CD4-positive, alpha-beta memory T cell (primary cell): ENCODE results near the gene MRPS34. TPM values are rescaled to one million over a fixed set of nuclear protein-coding genes. Genes with fewer than 3 reads are reported as not detected.

Experiments used
- CTCF ChIA-PET: fragments of 350-600 bp; sonication (Branson Sonifier 250); formaldehyde crosslinking; loops from one replicate; lab custom pipeline; 2021; ENCODE audit warnings: inconsistent platforms; ENCODE audit not compliant: partially characterized antibody; lab: Charles Lee
- POLR2A ChIA-PET: fragments of 350-600 bp; sonication (Branson Sonifier 250); formaldehyde crosslinking; loops from one replicate; lab custom pipeline; 2021; ENCODE audit not compliant: partially characterized antibody; lab: Charles Lee
- DNase-seq, 5 donors: peaks; one replicate each; pipeline versions ENCODE4 v3.0.0 to v3.0.0-alpha.2; 2020 to 2022; ENCODE audit warnings: mixed read lengths in 1 of 5
- H3K27ac ChIP-seq: one replicate; pipeline ENCODE4 v1.7.0; 2013; ENCODE audit warnings: low read depth, low read length
- H3K27me3 ChIP-seq: 2 replicates; pipeline ENCODE4 v1.7.0; 2013; ENCODE audit warnings: mild to moderate bottlenecking, low read length, moderate library complexity; ENCODE audit not compliant: insufficient read depth
- H3K36me3 ChIP-seq: 2 replicates; pipeline ENCODE4 v1.7.0; 2013; ENCODE audit warnings: mild to moderate bottlenecking, low read length, moderate library complexity; ENCODE audit not compliant: insufficient read depth
- H3K4me1 ChIP-seq: 2 replicates; pipeline ENCODE4 v1.7.0; 2013; ENCODE audit warnings: mild to moderate bottlenecking, low read length, moderate library complexity; ENCODE audit not compliant: insufficient read depth
- H3K4me3 ChIP-seq, 2 donors: one replicate each; pipeline ENCODE4 v1.7.0; 2013; ENCODE audit warnings: low read length in 2 of 2, mild to moderate bottlenecking in 1 of 2
- H3K9me3 ChIP-seq, 2 donors: one replicate each; pipeline ENCODE4 v1.7.0; 2013; ENCODE audit warnings: low read length in 2 of 2, control low read depth in 1 of 2; ENCODE audit not compliant: control insufficient read depth in 1 of 2
- H3K27ac Mint-ChIP-seq, 7 donors: one replicate each; pipeline ENCODE4 v1.8.0; 2020 to 2021; ENCODE audit warnings: mixed read lengths in 7 of 7, mild to moderate bottlenecking in 6 of 7, inconsistent platforms in 3 of 7, moderate library complexity in 3 of 7
- H3K27me3 Mint-ChIP-seq, 2 donors: one replicate each; pipeline ENCODE4 v1.8.0; 2020 to 2021; ENCODE audit warnings: mixed read lengths in 2 of 2
- H3K36me3 Mint-ChIP-seq, 2 donors: one replicate each; pipeline ENCODE4 v1.8.0; 2020 to 2021; ENCODE audit warnings: mixed read lengths in 2 of 2, inconsistent platforms in 1 of 2, mild to moderate bottlenecking in 1 of 2
- H3K4me1 Mint-ChIP-seq, 4 donors: one replicate each; pipeline ENCODE4 v1.8.0; 2020 to 2021; ENCODE audit warnings: mixed read lengths in 4 of 4, mild to moderate bottlenecking in 1 of 4
- H3K4me3 Mint-ChIP-seq, 8 donors: one replicate each; pipeline ENCODE4 v1.8.0; 2020 to 2021; ENCODE audit warnings: mixed read lengths in 8 of 8, mild to moderate bottlenecking in 7 of 8, moderate library complexity in 6 of 8, inconsistent platforms in 3 of 8
- H3K9me3 Mint-ChIP-seq, 8 donors: one replicate each; pipeline ENCODE4 v1.8.0; 2020 to 2021; ENCODE audit warnings: mixed read lengths in 8 of 8, mild to moderate bottlenecking in 5 of 8, inconsistent platforms in 3 of 8, moderate library complexity in 1 of 8
- intact Hi-C: fragments of 100-400 bp; cut with micrococcal nuclease; formaldehyde crosslinking; loops from one replicate; pipeline ENCODE4 v1.15.1; 2023
- polyA plus RNA-seq, 2 donors: library from polyadenylated mRNA; unstranded; fragments of 300-500 nt; fragmentation: Illumina TruSeq; gene quantifications; one replicate each; pipeline ENCODE4 v1.2.3, GENCODE V29; 2021
- total RNA-seq, 2 experiments: library from RNA; stranded (reverse); gene quantifications; one replicate each; pipeline ENCODE4 v1.2.3, GENCODE V29; 2021

Gene MRPS34
- total and polyA plus RNA-seq, 4 experiments from 2014 or later, result 57.6 to 151 (median 103) TPM

GRCh38 chr16:1764971-1765370, 8.0 kb downstream of the MRPS34 start:
- no peaks in the 10 kb centered on the region for H3K9me3 ChIP-seq
- H3K27ac ChIP-seq, result no peak overlapping the region
- Mint-ChIP-seq H3K9me3 (no peaks in the 10 kb centered on the region), H3K4me1 (peaks cover 0 to 3% (median under 1%) of the 10 kb centered on the region in 4 donors), H3K36me3 (peaks cover 8 to 30% of the 10 kb centered on the region in 2 donors), H3K27ac (no peak overlapping the region), H3K4me3 (no peak overlapping the region), H3K27me3 (no peaks in the 10 kb centered on the region)
- DNase-seq, result no peak
- H3K4me3 ChIP-seq, result no peak overlapping the region
- POLR2A ChIA-PET, result interaction anchor here (11.4 kb wide), 1 partner anchor 15 kb away, joined by 185 read pairs; the partner anchor contains the start of genes NUBP2 and SPSB3
- peaks cover 24% of the 10 kb centered on the region for H3K36me3 ChIP-seq
- H3K4me1 ChIP-seq, result no peaks in the 10 kb centered on the region
- CTCF ChIA-PET, result interaction anchor here (0.9 to 1.4 kb wide), 3 partner anchors 10 to 41 kb away, joined by 3 read pairs; partner anchors contain the start of genes NUBP2 and SPSB3
- intact Hi-C loops, result no loop called here
- H3K27me3 ChIP-seq, result no peaks in the 10 kb centered on the region

GRCh38 chr16:1763521-1764511, 9.1 kb downstream of the MRPS34 start:
- no peaks in the 10 kb centered on the region for H3K9me3 Mint-ChIP-seq
- no peaks in the 10 kb centered on the region for H3K27me3 Mint-ChIP-seq
- no peaks in the 10 kb centered on the region for H3K4me1 ChIP-seq
- intact Hi-C loops, result no loop called here
- CTCF ChIA-PET, result interaction anchor here (0.9 kb wide), 1 partner anchor 19 kb away, joined by 3 read pairs; the partner anchor contains the start of genes NUBP2 and SPSB3
- POLR2A ChIA-PET, result interaction anchor here (0.8 to 11.4 kb wide), 2 partner anchors 9 to 16 kb away, joined by 4 to 185 read pairs; partner anchors contain the start of genes EME2, MRPS34, NUBP2 and SPSB3
- H3K27ac Mint-ChIP-seq, result no peak overlapping the region
- no peaks in the 10 kb centered on the region for H3K27me3 ChIP-seq
- no peak for DNase-seq
- H3K36me3 ChIP-seq, result peaks cover 24% of the 10 kb centered on the region
- peaks cover 8 to 30% of the 10 kb centered on the region in 2 donors for H3K36me3 Mint-ChIP-seq
- H3K4me3 Mint-ChIP-seq, result no peak overlapping the region
- no peaks in the 10 kb centered on the region for H3K4me1 Mint-ChIP-seq
- no peak overlapping the region for H3K4me3 ChIP-seq
- no peaks in the 10 kb centered on the region for H3K9me3 ChIP-seq
- H3K27ac ChIP-seq, result no peak overlapping the region

GRCh38 chr16:1762879-1763520, 9.9 kb downstream of the MRPS34 start:
- intact Hi-C loops, result no loop called here
- H3K36me3 ChIP-seq, result peaks cover 24% of the 10 kb centered on the region
- H3K27me3 Mint-ChIP-seq, result no peaks in the 10 kb centered on the region
- H3K4me1 ChIP-seq, result no peaks in the 10 kb centered on the region
- CTCF ChIA-PET, result no interaction called here
- POLR2A ChIA-PET, result no interaction called here
- peak overlapping the region in 1 of 7 donors; percentile 38 for H3K27ac Mint-ChIP-seq
- peaks cover 6 to 30% of the 10 kb centered on the region in 2 donors for H3K36me3 Mint-ChIP-seq
- H3K4me3 ChIP-seq, result no peak overlapping the region
- H3K4me1 Mint-ChIP-seq, result no peaks in the 10 kb centered on the region
- H3K27me3 ChIP-seq, result no peaks in the 10 kb centered on the region
- DNase-seq, result no peak
- no peaks in the 10 kb centered on the region for H3K9me3 Mint-ChIP-seq
- H3K4me3 Mint-ChIP-seq, result no peak overlapping the region
- no peaks in the 10 kb centered on the region for H3K9me3 ChIP-seq
- no peak overlapping the region for H3K27ac ChIP-seq

- no peaks in the 10 kb centered on the region for H3K9me3 Mint-ChIP-seq
- H3K27ac Mint-ChIP-seq, result peak overlapping the region in 2 of 7 donors; percentile 17 to 38
- no peak overlapping the region for H3K27ac ChIP-seq
- ChIA-PET POLR2A (interaction anchor here (2.8 kb wide), 1 partner anchor 8 kb away, joined by 11 read pairs; the partner anchor contains the start of gene NME3), CTCF (no interaction called here)
- intact Hi-C loops, result no loop called here
- H3K27me3 ChIP-seq, result no peaks in the 10 kb centered on the region
- H3K4me1 Mint-ChIP-seq, result peaks cover 3 to 4% (median 3%) of the 10 kb centered on the region in 4 donors
- no peaks in the 10 kb centered on the region for H3K9me3 ChIP-seq
- peaks cover 4 to 27% of the 10 kb centered on the region in 2 donors for H3K36me3 Mint-ChIP-seq
- H3K36me3 ChIP-seq, result peaks cover 24% of the 10 kb centered on the region
- DNase-seq, result no peak
- H3K4me1 ChIP-seq, result peaks cover 2% of the 10 kb centered on the region
- H3K27me3 Mint-ChIP-seq, result no peaks in the 10 kb centered on the region
- H3K4me3 ChIP-seq, result no peak overlapping the region
- no peak overlapping the region for H3K4me3 Mint-ChIP-seq
These were observed 10.6 kb downstream of the MRPS34 start for GRCh38 chr16:1762196-1762878.

- H3K27ac ChIP-seq, result no peak overlapping the region
- peaks cover 24% of the 10 kb centered on the region for H3K36me3 ChIP-seq
- Mint-ChIP-seq H3K4me3 (no peak overlapping the region), H3K4me1 (peaks cover 6 to 10% (median 7%) of the 10 kb centered on the region in 4 donors), H3K27ac (peak overlapping the region in 2 of 7 donors; percentile 17 to 38), H3K27me3 (no peaks in the 10 kb centered on the region), H3K36me3 (peaks cover 4 to 21% of the 10 kb centered on the region in 2 donors), H3K9me3 (no peaks in the 10 kb centered on the region)
- no peaks in the 10 kb centered on the region for H3K9me3 ChIP-seq
- H3K4me1 ChIP-seq, result peaks cover 8% of the 10 kb centered on the region
- no peak for DNase-seq
- H3K4me3 ChIP-seq, result no peak overlapping the region
- ChIA-PET POLR2A (interaction anchor here (2.8 kb wide), 1 partner anchor 9 kb away, joined by 11 read pairs; the partner anchor contains the start of gene NME3), CTCF (no interaction called here)
- intact Hi-C loops, result no loop called here
- H3K27me3 ChIP-seq, result no peaks in the 10 kb centered on the region
These were observed 11.2 kb downstream of the MRPS34 start for GRCh38 chr16:1761751-1762150.

GRCh38 chr16:1760911-1761310, 12.0 kb downstream of the MRPS34 start:
- peak overlapping the region in 1 of 8 donors; percentile 18 for H3K4me3 Mint-ChIP-seq
- POLR2A ChIA-PET, result interaction anchor here (2.8 kb wide), 1 partner anchor 10 kb away, joined by 11 read pairs; the partner anchor contains the start of gene NME3
- no peak overlapping the region for H3K27ac ChIP-seq

More at GRCh38 chr16:1760911-1761310, 12.0 kb downstream of the MRPS34 start:
- Mint-ChIP-seq H3K9me3 (no peaks in the 10 kb centered on the region), H3K27me3 (no peaks in the 10 kb centered on the region), H3K4me1 (peaks cover 8 to 18% (median 10%) of the 10 kb centered on the region in 4 donors), H3K36me3 (peaks cover 4 to 21% of the 10 kb centered on the region in 2 donors), H3K27ac (peak overlapping the region in 1 of 7 donors; percentile 38)
- Histone ChIP-seq H3K9me3 (no peaks in the 10 kb centered on the region), H3K36me3 (peaks cover 24% of the 10 kb centered on the region), H3K4me1 (peaks cover 9% of the 10 kb centered on the region), H3K4me3 (no peak overlapping the region), H3K27me3 (no peaks in the 10 kb centered on the region)
- CTCF ChIA-PET, result no interaction called here
- intact Hi-C loops, result no loop called here
- no peak for DNase-seq
